ENCODE results near the gene XG.

GRCh38 chrX:2711441-2711840 is 40.4 kb upstream of the XG start:
- TF ChIP-seq CTCF (IDR thresholded peaks at IDR 0.05; ENCODE audit: low read length) (no peak), EZH2 (optimal IDR thresholded peaks at IDR 0.05; ENCODE audit: low read depth, low read length) (no peak), EZH2phosphoT487 (IDR thresholded peaks at IDR 0.05; ENCODE audit: low read length) (no peak)
